Measurements from ENCODE around the gene IGFBP4.

IGFBP4 gene

DNA sequence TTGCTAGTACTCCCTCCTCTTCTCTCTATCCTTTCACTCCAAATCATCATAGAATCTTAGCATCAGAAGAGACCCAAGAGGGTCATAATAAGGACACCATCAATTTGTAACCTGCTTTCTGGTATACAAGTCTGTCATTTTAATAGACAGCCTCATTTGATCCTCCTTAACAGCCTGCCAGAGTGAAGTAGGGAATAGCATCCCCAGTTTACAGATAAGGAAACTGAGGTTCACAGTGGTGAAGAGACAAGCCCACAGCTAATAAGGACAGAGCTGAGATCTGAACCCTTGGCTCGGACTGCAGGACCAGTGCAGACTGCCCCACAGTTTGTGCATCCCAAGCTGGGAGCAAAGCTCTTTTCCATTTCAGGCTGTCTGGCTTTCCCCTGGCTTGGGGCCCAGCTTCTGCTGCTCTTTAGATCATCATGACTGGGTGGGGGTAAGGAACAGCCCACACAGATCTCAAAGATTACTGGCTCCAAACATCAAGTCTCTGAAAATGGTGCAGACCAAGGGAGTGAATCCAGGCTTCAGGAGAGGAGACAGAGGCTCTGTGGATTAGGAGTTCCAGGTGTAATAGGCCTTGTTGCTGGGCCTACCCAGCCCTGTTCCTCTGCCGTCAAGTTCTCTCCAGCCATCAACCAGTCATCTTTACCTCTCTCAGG, 10.3 kb upstream of the IGFBP4 start:
- no peak for DNase-seq

DNA sequence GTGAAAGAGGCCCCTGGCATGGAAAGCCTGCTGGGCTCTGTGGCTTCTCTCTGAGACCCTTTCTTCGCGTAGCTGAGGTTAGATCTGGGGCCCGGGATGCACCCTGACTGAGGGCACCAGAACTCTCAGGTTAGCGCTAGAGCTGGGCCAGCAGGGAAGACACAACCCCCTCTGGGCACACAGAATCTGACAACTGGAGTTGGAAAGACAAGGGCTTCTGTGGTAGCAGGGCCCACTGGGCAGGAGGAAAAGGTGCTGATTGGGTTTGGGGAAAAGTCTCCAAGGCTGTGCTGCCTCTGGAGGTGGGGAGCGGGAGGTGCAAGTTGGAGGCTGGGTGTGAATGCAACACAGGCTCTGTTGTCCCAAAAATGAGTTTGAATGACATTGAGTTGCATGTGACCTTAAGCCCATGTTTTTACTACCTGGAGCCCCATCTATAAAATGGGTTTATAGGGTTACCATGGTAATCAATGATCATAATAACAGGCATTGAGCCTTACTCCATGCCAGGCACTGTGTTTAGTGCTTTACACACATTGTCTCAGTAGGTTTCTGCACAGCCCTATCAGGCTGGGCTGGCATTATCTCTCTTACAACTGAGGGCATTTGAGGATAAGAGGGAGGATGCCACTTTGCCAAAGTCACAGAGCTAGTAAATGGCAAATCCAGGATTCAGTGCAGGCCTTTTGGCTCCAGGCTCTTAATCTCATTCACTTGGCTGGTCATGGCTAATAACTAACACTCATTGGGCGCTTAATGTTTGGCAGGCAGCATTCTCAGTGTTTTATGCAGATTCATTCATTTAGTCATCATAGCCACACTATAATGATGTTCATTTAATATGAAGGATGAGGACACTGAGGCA, 9.5 kb upstream of the IGFBP4 start:
- no peak for DNase-seq

DNA sequence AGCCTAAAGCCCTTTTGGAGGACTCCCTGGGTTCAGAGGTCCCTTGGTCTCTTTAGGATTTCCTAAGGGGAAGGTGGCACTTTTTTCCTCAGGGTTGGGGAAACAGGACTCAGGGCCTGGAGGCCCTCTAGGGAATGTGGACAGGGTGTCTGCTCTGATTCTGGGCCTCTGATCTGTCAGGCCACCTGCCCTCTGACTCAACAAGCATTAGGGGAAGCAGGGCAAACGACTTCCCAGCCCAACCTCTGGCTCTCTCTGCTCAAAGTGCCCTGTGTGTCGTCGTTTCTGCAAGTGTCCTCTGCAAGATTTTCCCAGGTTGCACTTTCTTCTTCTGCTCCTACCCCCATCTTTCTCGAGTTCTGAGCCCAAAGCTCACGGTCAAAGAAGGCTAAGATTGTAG, 6.6 kb upstream of the IGFBP4 start:
- DNase-seq = no peak

DNA sequence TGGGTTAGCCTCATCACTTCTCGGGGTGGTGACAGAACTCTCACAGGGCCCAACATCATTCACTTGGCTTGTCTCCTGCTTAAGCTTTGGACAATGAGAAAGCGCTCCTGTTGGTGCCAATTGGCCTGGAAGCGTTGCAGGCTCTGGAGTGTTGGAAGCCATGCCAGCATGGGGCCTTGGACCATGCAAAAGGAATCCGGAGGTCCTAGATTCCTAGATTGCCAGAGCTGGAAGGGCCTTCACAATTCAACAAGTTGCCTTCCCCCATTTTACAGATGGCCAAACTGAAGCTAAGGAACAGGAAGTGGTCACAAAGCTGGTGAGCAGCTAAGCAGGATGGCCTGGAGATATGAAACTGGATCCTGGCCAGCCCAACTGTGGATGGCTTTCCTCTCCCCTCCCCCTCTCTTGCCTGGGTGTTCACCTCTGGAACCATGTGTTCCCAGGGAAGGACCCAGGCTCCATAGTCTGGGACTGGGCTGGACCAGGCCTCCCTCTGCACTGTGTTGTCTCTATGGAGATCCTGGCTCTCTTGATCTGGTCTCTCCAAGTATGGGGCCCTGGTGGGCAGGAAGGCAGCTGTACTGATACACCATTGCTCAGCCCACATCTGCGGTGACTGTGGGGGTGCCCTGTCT, 6.0 kb upstream of the IGFBP4 start:
- no peak for DNase-seq

DNA sequence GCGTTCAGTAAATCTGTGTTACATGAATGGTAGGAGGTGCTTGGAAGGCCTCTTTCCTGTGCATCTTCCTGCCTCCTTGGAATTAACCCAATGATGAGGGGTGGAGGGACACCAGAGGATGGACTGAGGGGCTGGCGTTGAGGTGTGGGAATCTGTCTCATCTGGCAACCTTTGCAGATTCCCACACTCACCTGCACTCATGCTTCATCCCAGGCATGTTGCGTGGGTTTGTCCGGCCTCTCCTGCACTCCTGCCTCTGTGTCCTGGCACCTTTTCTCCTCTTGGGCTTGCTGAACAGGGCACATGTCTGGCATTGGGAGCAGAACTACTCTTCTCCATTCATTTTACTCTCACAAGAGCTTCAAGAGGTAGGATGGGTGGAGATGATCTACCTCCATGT, 3.1 kb upstream of the IGFBP4 start:
- DNase-seq = no peak

DNA sequence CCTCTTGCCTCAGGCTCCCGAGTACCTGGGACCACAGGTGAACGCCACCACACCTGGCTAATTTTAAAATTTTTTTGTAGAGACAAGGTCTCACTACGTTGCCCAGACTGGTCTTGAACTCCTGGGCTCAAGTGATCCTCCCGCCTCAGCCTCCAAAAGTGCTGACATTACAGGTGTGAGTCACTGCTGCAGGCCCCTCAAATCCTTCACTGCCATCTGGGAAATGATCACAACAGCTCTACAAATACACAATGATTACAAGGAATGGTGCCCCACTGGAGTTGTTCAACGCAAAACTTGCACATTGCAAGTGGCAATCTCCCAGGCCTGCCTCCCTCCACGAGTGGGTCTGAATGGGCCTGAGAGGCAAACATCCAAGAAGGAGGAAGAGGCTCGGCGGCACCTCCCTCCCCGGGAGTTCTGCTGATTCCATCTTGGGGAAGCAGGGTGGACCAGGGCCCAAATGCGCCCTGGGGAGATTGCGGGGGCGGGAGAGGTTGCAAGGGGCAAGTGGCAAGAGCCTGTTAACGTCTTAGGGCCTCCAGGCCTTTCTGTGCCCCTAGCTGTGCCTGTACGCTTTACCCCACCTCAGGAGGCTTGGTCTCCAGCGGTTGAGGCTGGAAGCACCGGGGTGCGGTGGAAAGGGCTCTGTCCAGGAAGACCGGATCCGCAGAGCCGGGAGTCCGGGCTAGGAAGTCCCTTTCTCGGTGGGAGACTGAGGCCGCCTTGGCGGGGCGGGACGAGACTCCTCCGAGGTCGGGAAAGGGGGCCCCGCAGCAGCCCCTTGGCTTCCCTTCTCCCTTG, 656 bp upstream of the IGFBP4 start:
- DNase-seq = no peak

DNA sequence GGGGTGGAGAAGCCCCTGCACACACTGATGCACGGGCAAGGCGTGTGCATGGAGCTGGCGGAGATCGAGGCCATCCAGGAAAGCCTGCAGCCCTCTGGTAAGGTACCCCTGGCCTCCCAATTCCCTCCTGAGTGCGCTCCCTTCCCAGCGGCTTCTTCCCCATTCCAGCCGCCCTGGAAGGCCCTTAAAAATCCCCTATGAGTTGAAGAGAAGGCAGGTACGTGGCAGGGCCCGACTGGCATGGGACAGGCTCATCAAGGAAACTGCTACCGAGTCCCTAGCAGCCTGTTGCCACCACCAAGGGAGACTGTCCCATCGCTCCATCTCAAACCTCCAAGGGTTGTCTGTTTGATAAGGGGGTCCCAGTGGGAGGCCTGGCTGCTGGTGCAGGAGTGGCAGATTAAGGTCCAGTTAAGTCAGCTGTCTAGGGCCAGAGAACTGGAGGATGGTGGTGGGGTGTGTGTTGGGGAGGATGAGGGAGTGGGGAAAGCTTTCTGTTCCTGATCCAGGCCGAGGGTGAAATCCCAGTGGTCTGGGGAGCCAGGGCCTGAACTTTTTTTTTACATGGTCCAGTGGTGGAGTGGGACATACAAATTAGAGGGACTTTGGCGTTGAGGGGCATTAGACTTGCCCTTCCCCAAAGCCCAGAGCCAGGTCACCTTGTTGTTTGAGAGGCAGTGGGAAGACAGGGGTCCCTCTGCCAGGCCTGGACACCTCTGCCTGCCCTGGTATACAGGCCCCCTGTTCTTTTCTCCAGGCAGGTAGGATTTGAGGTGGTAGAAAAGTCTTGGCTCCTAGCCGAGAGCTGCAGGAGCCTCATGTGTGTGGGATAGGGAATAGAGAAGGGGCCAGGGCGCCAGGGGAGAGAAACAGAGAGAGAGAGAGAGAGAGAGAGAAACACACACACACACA, 994 bp downstream of the IGFBP4 start:
- DNase-seq = no peak

DNA sequence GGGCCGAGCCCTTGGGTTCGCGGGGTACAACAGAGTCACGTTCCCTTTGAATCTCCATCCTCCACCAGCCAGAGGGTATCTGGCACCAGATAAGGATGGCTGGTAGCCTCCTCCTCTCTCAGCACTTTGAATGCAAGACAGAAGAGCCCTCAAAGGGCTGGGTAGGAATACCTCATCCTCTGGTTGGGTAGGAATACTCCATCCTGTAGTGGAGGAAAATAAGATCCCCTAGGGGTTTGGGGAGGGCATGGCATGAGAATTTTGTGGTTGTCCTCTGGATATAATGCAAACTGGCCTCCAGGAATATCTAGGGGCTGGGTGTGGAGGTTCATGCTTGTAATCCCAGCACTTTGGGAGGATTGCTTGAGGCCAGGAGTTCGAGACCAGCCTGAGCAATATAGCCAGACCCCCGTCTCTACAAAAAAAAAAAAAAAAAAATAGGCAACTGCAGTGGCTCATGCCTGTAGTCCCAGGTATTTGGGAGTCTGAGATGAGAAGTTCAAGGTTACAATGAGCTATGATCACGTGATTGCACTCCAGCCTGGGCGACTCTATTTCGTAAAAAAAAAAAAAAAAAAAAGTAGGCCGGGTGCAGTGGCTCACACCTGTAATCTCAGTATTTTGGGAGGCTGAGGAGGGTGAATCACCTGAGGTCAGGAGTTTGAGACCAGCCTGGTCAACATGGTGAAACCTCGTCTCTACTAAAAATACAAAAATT, 2.7 kb downstream of the IGFBP4 start:
- no peak for DNase-seq

DNA sequence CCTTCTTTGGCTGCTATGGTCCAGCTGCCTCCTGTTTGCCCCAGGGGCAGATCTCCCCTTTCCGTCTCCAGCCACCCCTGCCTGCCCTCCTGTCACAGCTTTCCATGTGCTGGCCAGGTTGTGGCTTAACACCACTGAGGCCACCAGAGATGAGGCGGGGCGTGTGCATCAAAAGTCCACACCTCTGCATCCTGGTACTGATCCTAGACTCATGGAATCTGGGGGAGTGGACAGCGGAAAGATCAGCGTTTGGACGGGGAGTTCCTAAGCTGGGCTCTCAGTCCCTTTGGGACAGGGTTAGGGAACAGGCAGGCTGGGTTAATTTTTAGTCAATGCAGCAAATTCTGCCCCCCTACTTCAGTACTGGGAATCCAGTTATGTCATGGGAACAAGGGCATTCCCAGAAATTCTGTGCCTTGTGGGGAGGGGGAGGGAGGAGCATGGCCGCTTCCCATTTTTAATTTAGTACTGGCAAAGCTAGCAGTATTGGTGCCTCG, 3.9 kb downstream of the IGFBP4 start:
- DNase-seq = no peak

DNA sequence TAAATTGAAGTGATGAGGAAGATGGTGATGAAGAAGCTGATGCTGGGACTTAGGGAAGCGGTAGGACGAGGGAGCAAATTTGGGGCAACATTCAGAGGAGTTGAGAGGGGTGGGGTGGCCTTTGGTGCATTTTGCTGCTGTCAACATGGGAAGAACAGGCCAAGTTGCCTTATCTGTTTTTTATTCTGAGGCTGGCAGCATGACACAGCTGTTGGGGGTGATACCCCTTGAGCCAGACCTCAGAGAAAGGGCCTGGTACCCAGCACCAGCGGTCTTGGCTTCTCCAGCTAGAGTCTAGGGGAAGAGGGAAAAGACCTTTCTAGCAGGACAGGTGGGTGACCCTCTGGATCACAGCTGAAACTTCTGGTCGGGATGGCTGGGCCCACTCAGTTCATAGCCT, 4.6 kb downstream of the IGFBP4 start:
- no peak for DNase-seq

DNA sequence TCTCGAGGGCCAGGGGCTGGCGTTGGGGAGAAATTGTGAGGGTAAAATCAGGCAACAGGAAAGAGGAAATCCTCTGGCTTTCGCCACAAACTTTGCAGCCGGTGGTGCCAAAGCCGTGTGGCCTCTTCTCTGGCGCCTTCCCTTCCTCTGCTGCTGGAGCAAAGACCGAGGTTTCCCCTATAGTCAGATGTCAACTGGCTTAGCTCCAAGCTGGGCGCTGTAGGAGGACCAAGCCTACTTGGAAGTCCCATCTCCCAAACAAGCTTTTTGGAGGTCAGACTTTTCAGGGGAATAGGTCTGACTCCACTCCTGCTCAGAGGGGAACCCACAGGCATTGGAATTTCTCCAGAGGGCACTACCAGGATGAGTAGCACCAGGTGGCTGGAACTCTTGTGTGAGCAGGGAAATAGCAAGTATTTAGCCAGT, 5.0 kb downstream of the IGFBP4 start:
- no peak for DNase-seq

DNA sequence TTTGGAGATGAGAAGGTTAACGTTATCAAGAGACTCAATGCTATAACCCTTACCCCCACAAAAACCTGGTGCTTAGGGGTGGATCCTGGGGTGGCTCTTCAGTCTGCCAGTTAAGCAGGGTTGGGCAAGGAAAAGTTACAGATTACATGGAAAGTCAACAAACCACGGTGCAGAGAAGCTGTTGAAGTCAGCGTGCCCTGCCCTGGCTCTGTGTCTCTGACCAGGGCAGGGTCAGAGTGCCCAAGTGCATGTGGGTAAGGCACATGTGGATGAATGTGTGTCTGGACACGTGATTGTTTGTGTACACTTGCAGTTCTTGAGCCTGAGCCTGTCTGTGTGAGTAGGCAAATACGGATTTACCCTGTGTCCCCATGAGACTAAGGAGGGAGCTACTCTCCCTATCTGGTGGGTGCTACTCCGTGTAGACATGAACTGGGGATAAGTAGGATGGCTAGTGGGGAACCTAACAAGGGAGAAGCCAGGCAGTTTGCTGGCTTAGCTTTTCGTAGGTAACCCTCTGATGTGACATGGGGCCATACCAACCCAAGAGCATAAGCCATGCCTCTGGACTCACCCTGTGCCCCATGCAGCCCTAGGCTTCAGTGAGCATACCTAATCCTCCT, 5.5 kb downstream of the IGFBP4 start:
- no peak for DNase-seq

DNA sequence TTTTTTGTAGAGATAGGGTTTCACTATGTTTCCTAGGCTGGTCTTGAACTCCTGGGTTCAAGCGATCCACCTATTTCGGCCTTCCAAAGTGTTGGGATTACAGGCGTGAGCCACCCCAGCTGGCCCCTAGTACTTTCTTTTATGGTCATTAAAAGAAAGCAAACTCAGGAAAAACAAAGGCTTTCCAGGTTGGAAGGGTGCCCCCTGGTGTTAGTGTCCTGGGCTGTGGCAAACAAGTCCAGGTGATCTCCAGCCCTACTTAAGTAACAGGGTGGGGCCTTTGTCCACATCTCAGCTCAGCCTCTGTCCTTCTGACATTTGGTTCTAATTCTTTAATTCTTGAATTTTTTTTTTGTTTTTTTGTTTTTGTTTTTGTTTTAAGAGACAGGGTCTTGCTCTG, 6.9 kb downstream of the IGFBP4 start:
- DNase-seq = no peak

DNA sequence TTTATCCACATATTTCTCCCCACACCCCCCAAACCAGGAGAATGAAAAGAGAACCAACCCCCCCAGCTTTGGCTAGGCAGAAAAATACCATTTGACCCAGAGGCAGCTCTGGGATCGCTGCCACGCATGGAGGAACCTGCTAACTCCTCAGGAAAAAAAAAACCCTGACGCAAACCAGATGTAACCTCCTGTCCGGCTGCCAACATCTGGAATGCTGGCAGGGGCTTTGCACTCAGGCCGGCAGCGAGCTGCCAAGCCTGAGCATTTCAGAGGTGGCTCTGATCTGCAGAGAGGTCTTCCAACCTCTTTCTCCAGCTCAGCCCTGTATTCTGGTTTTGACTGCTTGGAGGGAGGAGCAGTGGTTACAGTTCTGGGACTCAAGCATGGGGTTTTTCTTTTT, 8.2 kb downstream of the IGFBP4 start:
- DNase-seq = no peak

DNA sequence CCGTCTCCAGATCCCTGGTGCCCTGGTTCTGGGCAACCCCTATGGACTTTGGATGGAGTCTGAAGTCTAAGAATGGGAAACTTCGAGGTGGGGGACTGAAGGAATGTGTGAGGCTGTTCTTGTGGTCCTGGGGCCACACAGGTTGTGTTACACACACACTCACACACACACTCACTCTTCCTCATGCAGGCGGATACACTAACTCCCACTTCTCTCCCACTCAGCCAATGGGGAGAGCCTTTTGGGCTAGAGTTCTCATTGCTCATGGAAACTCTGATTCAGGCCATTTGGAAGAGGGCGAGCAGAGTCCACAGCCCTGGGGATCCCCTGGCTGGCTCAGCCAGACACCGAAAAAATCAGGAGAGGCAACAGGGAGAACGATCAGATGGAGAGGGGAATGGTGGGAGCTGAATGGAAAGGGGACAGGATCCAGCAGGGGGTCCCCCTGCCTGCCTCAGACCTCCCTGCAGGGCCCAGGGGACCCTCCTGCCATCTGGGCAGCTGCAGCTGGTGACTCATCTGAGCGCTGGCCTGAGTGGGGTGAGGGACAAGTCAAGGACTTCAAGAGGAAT, 9.1 kb downstream of the IGFBP4 start:
- DNase-seq = no peak

DNA sequence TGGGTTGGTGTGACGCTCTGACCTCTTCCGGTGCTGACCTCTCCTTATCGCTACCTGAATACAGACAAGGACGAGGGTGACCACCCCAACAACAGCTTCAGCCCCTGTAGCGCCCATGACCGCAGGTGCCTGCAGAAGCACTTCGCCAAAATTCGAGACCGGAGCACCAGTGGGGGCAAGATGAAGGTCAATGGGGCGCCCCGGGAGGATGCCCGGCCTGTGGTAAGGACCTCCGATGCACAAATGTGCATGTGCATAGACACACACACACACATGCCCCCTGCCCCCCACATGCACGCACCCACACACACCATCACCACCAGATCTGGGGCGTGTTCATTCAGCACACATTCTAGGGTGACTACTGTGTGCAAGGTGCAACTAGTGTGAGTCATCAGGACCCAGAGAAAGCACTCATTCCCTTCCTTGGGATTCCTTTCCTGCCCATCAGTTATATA, 9.7 kb downstream of the IGFBP4 start:
- DNase-seq = no peak

DNA sequence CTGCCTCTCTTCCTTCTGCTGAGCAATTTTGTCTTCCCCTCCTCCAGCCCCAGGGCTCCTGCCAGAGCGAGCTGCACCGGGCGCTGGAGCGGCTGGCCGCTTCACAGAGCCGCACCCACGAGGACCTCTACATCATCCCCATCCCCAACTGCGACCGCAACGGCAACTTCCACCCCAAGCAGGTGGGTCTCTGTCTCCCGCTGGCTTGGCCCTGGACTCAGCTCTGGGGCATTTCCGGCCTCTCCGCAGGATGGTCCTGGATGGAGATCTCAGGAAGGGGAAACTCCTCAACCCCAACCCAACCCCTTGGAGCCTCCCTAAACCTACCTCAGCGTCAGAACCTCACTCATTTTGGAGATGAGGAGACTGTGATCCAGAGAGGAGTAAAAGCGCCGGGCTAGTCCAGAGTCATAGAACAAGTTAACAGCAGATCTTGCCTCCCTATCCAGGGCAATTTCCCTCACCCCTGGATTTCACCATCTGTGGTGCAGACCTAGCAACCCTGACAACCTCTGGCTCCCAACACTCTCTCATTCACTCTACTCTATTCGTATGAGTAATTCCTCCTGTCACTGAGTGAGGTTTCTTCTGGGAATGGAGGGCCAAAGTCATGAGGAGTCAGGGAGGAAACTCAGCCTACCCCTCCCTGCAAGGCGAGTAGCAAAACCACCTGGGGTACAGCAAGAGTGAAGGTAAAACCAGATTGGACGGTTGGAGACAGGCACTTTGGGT, 10.8 kb downstream of the IGFBP4 start:
- no peak for DNase-seq

DNA sequence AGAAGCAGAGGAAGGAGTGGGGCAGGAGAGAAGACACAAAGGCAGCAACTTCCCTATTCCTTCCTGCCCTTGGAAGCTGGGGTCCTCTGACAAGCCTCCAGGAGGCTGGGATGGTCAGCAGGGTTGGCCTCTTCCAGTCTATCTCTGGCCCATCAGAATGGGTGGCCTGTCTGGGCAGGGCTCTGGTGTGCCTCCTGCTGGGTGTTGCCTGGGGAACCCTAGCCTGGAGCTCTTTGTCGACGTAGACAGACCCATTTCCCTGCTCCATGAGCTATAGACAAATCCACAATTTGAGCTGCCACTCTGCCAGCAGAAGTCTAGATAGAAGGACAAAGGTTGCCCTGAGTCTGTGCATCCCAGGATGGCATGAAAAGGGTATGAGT, 11.4 kb downstream of the IGFBP4 start:
- DNase-seq = no peak

DNA sequence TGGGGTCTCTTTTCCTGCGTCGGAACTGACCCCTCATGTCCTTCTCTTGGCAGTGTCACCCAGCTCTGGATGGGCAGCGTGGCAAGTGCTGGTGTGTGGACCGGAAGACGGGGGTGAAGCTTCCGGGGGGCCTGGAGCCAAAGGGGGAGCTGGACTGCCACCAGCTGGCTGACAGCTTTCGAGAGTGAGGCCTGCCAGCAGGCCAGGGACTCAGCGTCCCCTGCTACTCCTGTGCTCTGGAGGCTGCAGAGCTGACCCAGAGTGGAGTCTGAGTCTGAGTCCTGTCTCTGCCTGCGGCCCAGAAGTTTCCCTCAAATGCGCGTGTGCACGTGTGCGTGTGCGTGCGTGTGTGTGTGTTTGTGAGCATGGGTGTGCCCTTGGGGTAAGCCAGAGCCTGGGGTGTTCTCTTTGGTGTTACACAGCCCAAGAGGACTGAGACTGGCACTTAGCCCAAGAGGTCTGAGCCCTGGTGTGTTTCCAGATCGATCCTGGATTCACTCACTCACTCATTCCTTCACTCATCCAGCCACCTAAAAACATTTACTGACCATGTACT, 13.2 kb downstream of the IGFBP4 start:
- no peak for DNase-seq

Measured in NCI-H2081 (cell line).